ENCODE results near the gene ZFHX3. TPM values are rescaled to one million over a fixed set of nuclear protein-coding genes. Genes with fewer than 3 reads are reported as not detected.

Gene ZFHX3
- total RNA-seq, 1 donor from 2014 or later: 40.1 TPM

GRCh38 chr16:72889616-72890582 lies 158.0 kb downstream of the ZFHX3 start:
- Mint-ChIP-seq H3K27me3 (ENCODE audit: low read depth) (no peaks in the 10 kb centered on the region), H3K4me3 (peak overlapping the region; percentile 20), H3K4me1 (peaks cover 50% of the 10 kb centered on the region), H3K27ac (ENCODE audit: unreplicated experiment) (no peak overlapping the region), H3K36me3 (ENCODE audit: low read depth) (peaks cover 40% of the 10 kb centered on the region), H3K9me3 (peaks cover 3% of the 10 kb centered on the region)
- no peak for TF ChIP-seq CTCF (conservative IDR thresholded peaks at IDR 0.05)
- no peak for DNase-seq (ENCODE audit: low read depth, low spot score)

- Mint-ChIP-seq H3K4me3 (no peak overlapping the region), H3K4me1 (peaks cover 55% of the 10 kb centered on the region), H3K27ac (ENCODE audit: unreplicated experiment) (no peak overlapping the region), H3K36me3 (ENCODE audit: low read depth) (peaks cover 42% of the 10 kb centered on the region), H3K9me3 (peaks cover 3% of the 10 kb centered on the region), H3K27me3 (ENCODE audit: low read depth) (no peaks in the 10 kb centered on the region)
- TF ChIP-seq CTCF (conservative IDR thresholded peaks at IDR 0.05): no peak
- DNase-seq (ENCODE audit: low read depth, low spot score): no peak
These were observed 160.4 kb downstream of the ZFHX3 start for GRCh38 chr16:72887537-72887936.

GRCh38 chr16:72886346-72886974 lies 161.5 kb downstream of the ZFHX3 start:
- no peak overlapping the region for H3K4me3 Mint-ChIP-seq
- DNase-seq (ENCODE audit: low read depth, low spot score): no peak
- H3K4me1 Mint-ChIP-seq: peaks cover 61% of the 10 kb centered on the region
- peaks cover 36% of the 10 kb centered on the region for H3K36me3 Mint-ChIP-seq (ENCODE audit: low read depth)
- H3K27ac Mint-ChIP-seq (ENCODE audit: unreplicated experiment): peak overlapping the region; percentile 91
- TF ChIP-seq CTCF (conservative IDR thresholded peaks at IDR 0.05): no peak
- no peaks in the 10 kb centered on the region for H3K27me3 Mint-ChIP-seq (ENCODE audit: low read depth)
- no peaks in the 10 kb centered on the region for H3K9me3 Mint-ChIP-seq

GRCh38 chr16:72884573-72884972 lies 163.4 kb downstream of the ZFHX3 start:
- no peaks in the 10 kb centered on the region for H3K9me3 Mint-ChIP-seq
- no peaks in the 10 kb centered on the region for H3K27me3 Mint-ChIP-seq (ENCODE audit: low read depth)
- H3K4me1 Mint-ChIP-seq: peaks cover 62% of the 10 kb centered on the region
- no peak for TF ChIP-seq CTCF (conservative IDR thresholded peaks at IDR 0.05)
- H3K36me3 Mint-ChIP-seq (ENCODE audit: low read depth): peaks cover 31% of the 10 kb centered on the region
- peak overlapping the region; percentile 31 for H3K4me3 Mint-ChIP-seq
- DNase-seq (ENCODE audit: low read depth, low spot score): no peak
- no peak overlapping the region for H3K27ac Mint-ChIP-seq (ENCODE audit: unreplicated experiment)

GRCh38 chr16:72884037-72884436 lies 163.9 kb downstream of the ZFHX3 start:
- Mint-ChIP-seq H3K4me3 (no peak overlapping the region), H3K9me3 (no peaks in the 10 kb centered on the region), H3K27me3 (ENCODE audit: low read depth) (no peaks in the 10 kb centered on the region), H3K4me1 (peaks cover 64% of the 10 kb centered on the region), H3K27ac (ENCODE audit: unreplicated experiment) (no peak overlapping the region), H3K36me3 (ENCODE audit: low read depth) (peaks cover 31% of the 10 kb centered on the region)
- TF ChIP-seq CTCF (conservative IDR thresholded peaks at IDR 0.05): no peak
- DNase-seq (ENCODE audit: low read depth, low spot score): no peak
